Endometrial microvascular endothelial cells (primary cell): ENCODE measurements around the gene ANKRD31. TPM values are rescaled to one million over a fixed set of nuclear protein-coding genes. Genes with fewer than 3 reads are reported as not detected.

Source experiments
- total RNA-seq: library from RNA; depleted of rRNA; stranded (reverse); fragments of >200 nt; gene quantifications from one replicate; pipeline ENCODE4 v1.2.3, GENCODE V29; 2015; ENCODE audit errors: inconsistent ontology term

ANKRD31 gene
- total RNA-seq, 1 donor from 2014 or later = not detected

Other genes with a start within 250 kb of the ANKRD31 start
- 0.65 TPM for gene GCNT4, start 184.3 kb downstream of the ANKRD31 start, total RNA-seq
- gene HMGCR, start 100.3 kb upstream of the ANKRD31 start, total RNA-seq = 32.1 TPM